H1 (cell line): ENCODE data around the gene CRYBB2. TPM values are rescaled to one million over a fixed set of nuclear protein-coding genes. Genes with fewer than 3 reads are reported as not detected.

ENCODE experiments used
- CTCF ChIA-PET: fragments of 300-600 bp; sonication (Branson Sonifier 250); formaldehyde crosslinking; loops from one replicate; lab custom pipeline; 2021; ENCODE audit not compliant: partially characterized antibody; lab: Charles Lee
- POLR2A ChIA-PET: fragments of 300-600 bp; sonication (Branson Sonifier 250); formaldehyde crosslinking; loops from one replicate; lab custom pipeline; 2021; ENCODE audit warnings: inconsistent platforms; ENCODE audit not compliant: partially characterized antibody; lab: Charles Lee
- DNase-seq, 2 experiments: peaks; one replicate each; pipeline versions ENCODE4 v3.0.0 to v3.0.0-alpha.2; 2010 to 2022; ENCODE audit warnings: low spot score in 2 of 2, low read depth in 1 of 2, mixed read lengths in 1 of 2
- FAIRE-seq: peaks from 2 replicates; lab custom pipeline; 2011; peaks lifted over from hg19 to GRCh38; lab: Jason Lieb, UNC
- H2AFZ ChIP-seq: 2 replicates; pipeline ENCODE4 v1.8.1; 2012; ENCODE audit warnings: low read length, inconsistent platforms
- H2AK5ac ChIP-seq: 2 replicates; pipeline ENCODE4 v1.6.1; 2013; ENCODE audit warnings: low read depth, low read length
- H2BK120ac ChIP-seq: replicated peaks from 2 replicates; pipeline ENCODE3; 2013; ENCODE audit warnings: low read depth, low read length, inconsistent platforms
- H2BK12ac ChIP-seq: 2 replicates; pipeline ENCODE4 v1.6.1; 2013; ENCODE audit warnings: low read depth, low read length
- H2BK15ac ChIP-seq: 2 replicates; pipeline ENCODE4 v1.6.1; 2013; ENCODE audit warnings: low read length
- H2BK20ac ChIP-seq: 2 replicates; pipeline ENCODE4 v1.6.1; 2013; ENCODE audit warnings: low read length
- H2BK5ac ChIP-seq: 2 replicates; pipeline ENCODE4 v1.6.1; 2013; ENCODE audit warnings: low read depth, low read length
- H3K14ac ChIP-seq: 2 replicates; pipeline ENCODE4 v1.6.1; 2013; ENCODE audit warnings: inconsistent platforms; ENCODE audit not compliant: insufficient read length
- H3K18ac ChIP-seq: 2 replicates; pipeline ENCODE4 v1.6.1; 2013; ENCODE audit warnings: low read length; ENCODE audit errors: extremely low read depth
- H3K23ac ChIP-seq: 2 replicates; pipeline ENCODE4 v1.6.1; 2013; ENCODE audit warnings: inconsistent platforms; ENCODE audit not compliant: insufficient read length
- H3K23me2 ChIP-seq: 2 replicates; pipeline ENCODE4 v1.6.1; 2013; ENCODE audit warnings: low read depth, low read length
- H3K27ac ChIP-seq: 2 replicates; pipeline ENCODE4 v1.6.1; 2011; ENCODE audit warnings: low read depth, low read length, inconsistent platforms
- H3K27me3 ChIP-seq, 4 experiments: replicated peaks in 1 of 4; 1 replicate in 1 of 4; 2 replicates in 3 of 4; pipeline versions ENCODE4 v1.6.1 to v1.8.1; 2011 to 2013; ENCODE audit warnings: low read length in 3 of 4, mild to moderate bottlenecking in 3 of 4, inconsistent platforms in 2 of 4, mixed read lengths in 2 of 4, moderate library complexity in 1 of 4; ENCODE audit not compliant: control insufficient read depth in 3 of 4, insufficient read depth in 3 of 4; ENCODE audit errors: extremely low read depth in 1 of 4
- H3K36me3 ChIP-seq, 4 experiments: 2 replicates each; pipeline versions ENCODE4 v1.6.1 to v1.8.1; 2011 to 2013; ENCODE audit warnings: mild to moderate bottlenecking in 4 of 4, low read length in 3 of 4, moderate library complexity in 2 of 4, control low read depth in 1 of 4, inconsistent platforms in 1 of 4; ENCODE audit not compliant: insufficient read depth in 4 of 4, control insufficient read depth in 2 of 4
- H3K4ac ChIP-seq: replicated peaks from 2 replicates; pipeline ENCODE3; 2013; ENCODE audit warnings: low read length, low read depth, mixed read lengths, inconsistent platforms; ENCODE audit not compliant: insufficient read length
- H3K4me1 ChIP-seq, 4 experiments: replicated peaks in 1 of 4; 1 replicate in 1 of 4; 2 replicates in 3 of 4; pipeline versions ENCODE4 v1.6.1 to v1.8.1; 2011 to 2013; ENCODE audit warnings: low read length in 3 of 4, inconsistent platforms in 2 of 4, mixed read lengths in 1 of 4; ENCODE audit not compliant: insufficient read depth in 4 of 4, control insufficient read depth in 3 of 4
- H3K4me2 ChIP-seq, 2 experiments: 2 replicates each; pipeline versions ENCODE4 v1.6.1 to v1.8.1; 2011 to 2013; ENCODE audit warnings: low read depth in 2 of 2, low read length in 2 of 2, control low read depth in 1 of 2, inconsistent platforms in 1 of 2, mild to moderate bottlenecking in 1 of 2; ENCODE audit not compliant: insufficient read depth in 1 of 2
- H3K4me3 ChIP-seq, 4 experiments: fragments of 200-600, 300-600 bp in 1 of 4; sonication (generic), shearing (Covaris generic), sonication (Bioruptor Twin) in 1 of 4; 2 replicates each; pipeline versions ENCODE4 v1.5.1 to v1.8.1; 2011 to 2016; ENCODE audit warnings: low read length in 4 of 4, low read depth in 3 of 4, control low read depth in 2 of 4, inconsistent platforms in 2 of 4, mild to moderate bottlenecking in 2 of 4, mixed read lengths in 1 of 4, moderate library complexity in 1 of 4; ENCODE audit not compliant: insufficient read depth in 2 of 4; ENCODE audit errors: extremely low read depth in 1 of 4
- H3K56ac ChIP-seq: replicated peaks from 2 replicates; pipeline ENCODE3; 2013; ENCODE audit warnings: low read depth, mild to moderate bottlenecking, mixed read lengths, low read length, inconsistent platforms; ENCODE audit not compliant: insufficient read length
- H3K79me1 ChIP-seq: 2 replicates; pipeline ENCODE4 v1.6.1; 2013; ENCODE audit warnings: low read depth, low read length, control low read depth
- H3K79me2 ChIP-seq, 2 experiments: 2 replicates each; pipeline versions ENCODE4 v1.6.1 to v1.8.1; 2012 to 2013; ENCODE audit warnings: low read length in 2 of 2, mild to moderate bottlenecking in 2 of 2, inconsistent platforms in 1 of 2; ENCODE audit not compliant: insufficient read depth in 2 of 2, control insufficient read depth in 1 of 2
- H3K9ac ChIP-seq, 4 experiments: replicated peaks in 1 of 4; 1 replicate in 1 of 4; 2 replicates in 3 of 4; pipeline versions ENCODE4 v1.6.1 to v1.8.1; 2011 to 2013; ENCODE audit warnings: low read depth in 3 of 4, low read length in 3 of 4, control low read depth in 2 of 4, mild to moderate bottlenecking in 2 of 4, moderate library complexity in 2 of 4, inconsistent platforms in 1 of 4; ENCODE audit errors: extremely low read depth in 1 of 4
- H3K9me3 ChIP-seq, 2 experiments: 2 replicates each; pipeline versions ENCODE4 v1.6.1 to v1.8.1; 2012 to 2013; ENCODE audit warnings: mild to moderate bottlenecking in 2 of 2, moderate library complexity in 2 of 2, control low read depth in 1 of 2, inconsistent platforms in 1 of 2, low read depth in 1 of 2, low read length in 1 of 2, mixed read lengths in 1 of 2; ENCODE audit not compliant: insufficient read depth in 2 of 2
- H4K20me1 ChIP-seq, 2 experiments: replicated peaks in 1 of 2; 2 replicates each; pipeline versions ENCODE3 to v1.8.1; 2011 to 2013; ENCODE audit warnings: inconsistent platforms in 2 of 2, low read length in 2 of 2, mild to moderate bottlenecking in 1 of 2; ENCODE audit not compliant: insufficient read depth in 2 of 2, control insufficient read depth in 1 of 2
- H4K5ac ChIP-seq: 2 replicates; pipeline ENCODE4 v1.6.1; 2013; ENCODE audit warnings: low read length, low read depth, mixed read lengths, inconsistent platforms; ENCODE audit not compliant: insufficient read length
- H4K8ac ChIP-seq: 2 replicates; pipeline ENCODE4 v1.8.0; 2013; ENCODE audit warnings: mild to moderate bottlenecking, moderate library complexity, low read length, inconsistent platforms; ENCODE audit not compliant: insufficient read depth; ENCODE audit errors: extremely low read depth
- H4K91ac ChIP-seq: replicated peaks from 2 replicates; pipeline ENCODE3; 2013; ENCODE audit warnings: low read length, mixed read lengths, inconsistent platforms; ENCODE audit not compliant: insufficient read length
- RXRA ChIP-seq: IDR thresholded peaks from 2 replicates; pipeline ENCODE4 v1.6.1; 2011; ENCODE audit warnings: low read depth, mild to moderate bottlenecking, low read length, moderate library complexity; ENCODE audit not compliant: insufficient read depth
- TAF7 ChIP-seq: optimal IDR thresholded peaks from 2 replicates; pipeline ENCODE3; 2011; ENCODE audit warnings: low read depth, mild to moderate bottlenecking, inconsistent platforms, low read length, moderate library complexity, borderline replicate concordance
- WGBS, 2 experiments: shearing (Covaris generic) in 1 of 2; methylation state at CpG; one replicate each; pipeline versions ENCODE4 v1.1.6 to v1.1.7; 2013 to 2015; ENCODE audit warnings: low lambda C conversion rate in 2 of 2, mixed read lengths in 2 of 2, inconsistent platforms in 1 of 2, low coverage in 1 of 2, missing lambda C conversion rate in 1 of 2; ENCODE audit not compliant: insufficient replicate concordance in 2 of 2, insufficient coverage in 1 of 2, insufficient read length in 1 of 2; ENCODE audit errors: extremely low coverage in 1 of 2, missing lambda C conversion rate in 1 of 2; 5-methylcytosine and 5-hydroxymethylcytosine counted together
- polyA plus RNA-seq, 7 experiments: library from polyadenylated mRNA; depleted of rRNA in 3 of 7; stranded (reverse) in 5 of 7; unstranded in 2 of 7; fragments of >200 nt in 5 of 7; fragments of 200-250 nt in 2 of 7; gene quantifications; 1 replicate in 5 of 7; 2 replicates in 1 of 7; 4 replicates in 1 of 7; pipeline versions ENCODE4 v1.2.1 to v1.2.3, GENCODE V29; 2011 to 2013; ENCODE audit warnings: missing spikeins in 2 of 7, mixed read lengths in 2 of 7
- total RNA-seq: library from RNA; stranded (reverse); fragmentation: NEBNext Ultra II Directional; extraction: Animal tissue kit (Norgen Biotek cat#: 25700); gene quantifications from 2 replicates; pipeline ENCODE4 v1.2.1, GENCODE V29; 2021

The CRYBB2 gene
- total and polyA plus RNA-seq, 2 of the 8 experiments (the other 6 are each of a cell fraction or from before 2014, with no cell fraction given) = 0.12 TPM; not detected in 1

GRCh38 chr22:25183949-25184619 is 35.4 kb upstream of the CRYBB2 start:
- H3K18ac ChIP-seq = no peak overlapping the region
- WGBS, 2 experiments = 86% methylated on average over 12 of the region's 12 CpGs; no CpG with 5 or more reads in 1 of the 2 experiments
- no peaks in the 10 kb centered on the region for H3K79me1 ChIP-seq
- H4K5ac ChIP-seq = no peak overlapping the region
- no peak for FAIRE-seq
- no peak overlapping the region for H2AFZ ChIP-seq
- no peak overlapping the region for H3K4ac ChIP-seq
- no peaks in the 10 kb centered on the region; a peak in 1 of 4 replicates for H3K9me3 ChIP-seq
- H2BK120ac ChIP-seq = no peak overlapping the region
- H2AK5ac ChIP-seq = no peak overlapping the region
- H3K4me2 ChIP-seq = no peak overlapping the region
- no peaks in the 10 kb centered on the region for H3K4me1 ChIP-seq
- no peaks in the 10 kb centered on the region; a peak in 2 of 8 replicates for H3K36me3 ChIP-seq
- no peak for DNase-seq
- ChIA-PET POLR2A (no interaction called here), CTCF (interaction anchor here (0.6 to 3.1 kb wide), 9 partner anchors 13 to 245 kb away, joined by 3 to 13 read pairs (median 3); no protein-coding TSS in a partner anchor)
- no peak overlapping the region for H3K23ac ChIP-seq
- no peak overlapping the region for H3K9ac ChIP-seq
- no peak overlapping the region for H4K8ac ChIP-seq
- no peak overlapping the region for H3K27ac ChIP-seq
- no peaks in the 10 kb centered on the region for H3K27me3 ChIP-seq
- H3K4me3 ChIP-seq = no peak overlapping the region
- no peak overlapping the region for H4K91ac ChIP-seq
- no peaks in the 10 kb centered on the region for H3K79me2 ChIP-seq
- no peak overlapping the region for H3K56ac ChIP-seq
- peaks cover 0 to 2% of the 10 kb centered on the region in 2 experiments for H4K20me1 ChIP-seq
- H3K14ac ChIP-seq = no peak overlapping the region
- no peaks in the 10 kb centered on the region for H3K23me2 ChIP-seq
- H2BK5ac ChIP-seq = no peak overlapping the region
- no peak overlapping the region for H2BK12ac ChIP-seq
- no peak overlapping the region for H2BK15ac ChIP-seq
- H2BK20ac ChIP-seq = no peak overlapping the region
- TF ChIP-seq RXRA (no peak), TAF7 (no peak)
